ENCODE data around the gene TTC9C. TPM values are rescaled to one million over a fixed set of nuclear protein-coding genes. Genes with fewer than 3 reads are reported as not detected.

TTC9C gene
- total and polyA plus RNA-seq, 2 of the 13 experiments (the other 11 are each of a cell fraction or from before 2014, with no cell fraction given) = 28.0 to 36.4 TPM

GRCh38 chr11:62727165-62727871, 968 bp upstream of the TTC9C start, which contains the start of gene HNRNPUL2 (continued):
- no peak for TF ChIP-seq KIAA2018 (CRISPR knock-in tag; IDR thresholded peaks at IDR 0.05; ENCODE audit: borderline replicate concordance)
- TF ChIP-seq DBP (CRISPR knock-in tag; IDR thresholded peaks at IDR 0.05; ENCODE audit: not compliant biosample characterization) = peak; percentile 83
- TF ChIP-seq POGK (CRISPR knock-in tag; conservative IDR thresholded peaks at IDR 0.05) = peak; percentile 68; the same call in 1 of the 2 replicates
- TF ChIP-seq SAFB2 (CRISPR knock-in tag; IDR thresholded peaks at IDR 0.05; ENCODE audit: borderline replicate concordance, low read depth) = peak; percentile 85; the same call in 1 of the 2 replicates
- peak; percentile 94; the same call in 1 of the 2 replicates for TF ChIP-seq NFKB2 (CRISPR knock-in tag; IDR thresholded peaks at IDR 0.05; ENCODE audit: borderline replicate concordance)
- no peak for TF ChIP-seq ZNF17 (CRISPR knock-in tag; IDR thresholded peaks at IDR 0.05)
- no peak; the same call in 1 of the 2 replicates for TF ChIP-seq PRDM10 (CRISPR knock-in tag; IDR thresholded peaks at IDR 0.05; ENCODE audit: low read depth)
- TF ChIP-seq HIVEP1 (CRISPR knock-in tag; IDR thresholded peaks at IDR 0.05) = peak; percentile 73
- peak; percentile 93 for TF ChIP-seq ZNF782 (CRISPR knock-in tag; IDR thresholded peaks at IDR 0.05; ENCODE audit: borderline replicate concordance)
- peak; percentile 87 for TF ChIP-seq ELF1 (CRISPR knock-in tag; IDR thresholded peaks at IDR 0.05)
- peak; percentile 93 for TF ChIP-seq ZFY (CRISPR knock-in tag; IDR thresholded peaks at IDR 0.05)
- TF ChIP-seq SRY (CRISPR knock-in tag; IDR thresholded peaks at IDR 0.05) = peak; percentile 95
- TF ChIP-seq ZNF441 (CRISPR knock-in tag; IDR thresholded peaks at IDR 0.05; ENCODE audit: borderline replicate concordance) = peak; percentile 90
- peak; percentile 73 for TF ChIP-seq SKI (IDR thresholded peaks at IDR 0.05; ENCODE audit: partially characterized antibody)
